HEK293 (cell line): ENCODE measurements around the gene PLEKHJ1.

ENCODE experiments used
- KLF1 ChIP-seq: fragments of 450-650 bp; formaldehyde crosslinking; IDR thresholded peaks from 2 replicates; pipeline ENCODE4 v1.5.1; 2016; ENCODE audit warnings: missing biosample characterization, missing genetic modification characterization
- PRDM1 ChIP-seq: fragments of 450-650 bp; formaldehyde crosslinking; IDR thresholded peaks from 2 replicates; pipeline ENCODE4; 2016; ENCODE audit warnings: missing biosample characterization, missing genetic modification characterization
- ZBTB7A ChIP-seq: fragments of 450-650 bp; formaldehyde crosslinking; IDR thresholded peaks from 2 replicates; pipeline ENCODE4 v1.5.1; 2016; ENCODE audit warnings: low read depth, missing biosample characterization, missing genetic modification characterization
- ZBTB8A ChIP-seq: fragments of 450-650 bp; formaldehyde crosslinking; IDR thresholded peaks from 2 replicates; pipeline ENCODE4 v1.5.1; 2016; ENCODE audit warnings: missing biosample characterization, missing genetic modification characterization
- ZNF433 ChIP-seq: fragments of 450-650 bp; formaldehyde crosslinking; IDR thresholded peaks from 2 replicates; pipeline ENCODE4 v1.5.1; 2016; ENCODE audit warnings: missing biosample characterization, missing genetic modification characterization, low read depth
- ZSCAN30 ChIP-seq: fragments of 450-650 bp; IDR thresholded peaks from 2 replicates; pipeline ENCODE4 v1.5.1; 2018; ENCODE audit warnings: missing biosample characterization, mild to moderate bottlenecking, missing genetic modification characterization, moderate library complexity
- TF ChIP-seq, protein P1 (sequence below): fragments of 450-650 bp; formaldehyde crosslinking; IDR thresholded peaks from 2 replicates; pipeline ENCODE4 v1.5.1; 2016; ENCODE audit warnings: missing biosample characterization, missing genetic modification characterization
- TF ChIP-seq, protein P2 (sequence below): fragments of 450-650 bp; formaldehyde crosslinking; IDR thresholded peaks from 2 replicates; pipeline ENCODE4 v1.5.1; 2017; ENCODE audit warnings: missing biosample characterization, missing genetic modification characterization

DNA sequence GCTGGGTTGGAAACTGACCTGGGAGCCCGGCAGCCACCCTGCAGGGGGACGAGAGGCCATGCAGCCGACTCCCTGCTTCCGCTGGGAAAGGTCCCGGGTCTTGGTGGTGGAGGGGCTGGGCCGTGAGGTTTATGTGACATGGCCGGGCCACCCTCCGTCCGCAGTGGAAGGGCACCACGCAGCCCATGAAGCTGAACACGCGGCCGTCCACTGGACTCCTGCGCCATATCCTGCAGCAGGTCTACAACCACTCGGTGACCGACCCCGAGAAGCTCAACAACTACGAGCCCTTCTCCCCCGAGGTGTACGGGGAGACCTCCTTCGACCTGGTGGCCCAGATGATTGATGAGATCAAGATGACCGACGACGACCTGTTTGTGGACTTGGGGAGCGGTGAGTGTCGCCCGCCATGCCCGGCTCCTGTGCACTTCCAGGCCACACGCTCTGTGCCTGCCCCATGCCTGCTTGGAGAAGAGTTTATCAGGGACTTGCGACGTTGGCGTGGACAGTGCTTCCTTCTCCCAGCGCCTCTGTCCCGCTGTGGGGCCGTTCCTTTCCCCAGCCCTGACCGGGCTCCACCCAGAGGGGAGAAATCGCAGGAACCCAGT, 45.2 kb downstream of the PLEKHJ1 start:
- TF ChIP-seq KLF1 (tag by site-specific recombination) (no peak), ZNF433 (no peak), PRDM1 (tag by site-specific recombination) (no peak), ZBTB7A (no peak), ZBTB8A (tag by site-specific recombination) (no peak), ZSCAN30 (no peak)
- TF ChIP-seq, protein P1, sequence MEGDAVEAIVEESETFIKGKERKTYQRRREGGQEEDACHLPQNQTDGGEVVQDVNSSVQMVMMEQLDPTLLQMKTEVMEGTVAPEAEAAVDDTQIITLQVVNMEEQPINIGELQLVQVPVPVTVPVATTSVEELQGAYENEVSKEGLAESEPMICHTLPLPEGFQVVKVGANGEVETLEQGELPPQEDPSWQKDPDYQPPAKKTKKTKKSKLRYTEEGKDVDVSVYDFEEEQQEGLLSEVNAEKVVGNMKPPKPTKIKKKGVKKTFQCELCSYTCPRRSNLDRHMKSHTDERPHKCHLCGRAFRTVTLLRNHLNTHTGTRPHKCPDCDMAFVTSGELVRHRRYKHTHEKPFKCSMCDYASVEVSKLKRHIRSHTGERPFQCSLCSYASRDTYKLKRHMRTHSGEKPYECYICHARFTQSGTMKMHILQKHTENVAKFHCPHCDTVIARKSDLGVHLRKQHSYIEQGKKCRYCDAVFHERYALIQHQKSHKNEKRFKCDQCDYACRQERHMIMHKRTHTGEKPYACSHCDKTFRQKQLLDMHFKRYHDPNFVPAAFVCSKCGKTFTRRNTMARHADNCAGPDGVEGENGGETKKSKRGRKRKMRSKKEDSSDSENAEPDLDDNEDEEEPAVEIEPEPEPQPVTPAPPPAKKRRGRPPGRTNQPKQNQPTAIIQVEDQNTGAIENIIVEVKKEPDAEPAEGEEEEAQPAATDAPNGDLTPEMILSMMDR (tag by site-specific recombination), result no peak
- TF ChIP-seq, protein P2, sequence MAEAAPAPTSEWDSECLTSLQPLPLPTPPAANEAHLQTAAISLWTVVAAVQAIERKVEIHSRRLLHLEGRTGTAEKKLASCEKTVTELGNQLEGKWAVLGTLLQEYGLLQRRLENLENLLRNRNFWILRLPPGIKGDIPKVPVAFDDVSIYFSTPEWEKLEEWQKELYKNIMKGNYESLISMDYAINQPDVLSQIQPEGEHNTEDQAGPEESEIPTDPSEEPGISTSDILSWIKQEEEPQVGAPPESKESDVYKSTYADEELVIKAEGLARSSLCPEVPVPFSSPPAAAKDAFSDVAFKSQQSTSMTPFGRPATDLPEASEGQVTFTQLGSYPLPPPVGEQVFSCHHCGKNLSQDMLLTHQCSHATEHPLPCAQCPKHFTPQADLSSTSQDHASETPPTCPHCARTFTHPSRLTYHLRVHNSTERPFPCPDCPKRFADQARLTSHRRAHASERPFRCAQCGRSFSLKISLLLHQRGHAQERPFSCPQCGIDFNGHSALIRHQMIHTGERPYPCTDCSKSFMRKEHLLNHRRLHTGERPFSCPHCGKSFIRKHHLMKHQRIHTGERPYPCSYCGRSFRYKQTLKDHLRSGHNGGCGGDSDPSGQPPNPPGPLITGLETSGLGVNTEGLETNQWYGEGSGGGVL (tag by site-specific recombination), result no peak
